Activated CD8-positive, alpha-beta T cell treated with anti-CD3 and anti-CD28 coated beads for 36 hours (primary cell): ENCODE results near the gene C16orf86. TPM values are rescaled to one million over a fixed set of nuclear protein-coding genes. Genes with fewer than 3 reads are reported as not detected.

Experiments
- ATAC-seq: fragments of 200-7000 bp; cut with Tn5 transposase; one replicate; pipeline ENCODE4 v1.10.0; 2021; ENCODE audit warnings: mild to moderate bottlenecking, moderate library complexity
- CTCF ChIA-PET: fragments of 350-600 bp; sonication (Branson Sonifier 250); formaldehyde crosslinking; loops from one replicate; lab custom pipeline; 2021; ENCODE audit warnings: antibody characterized with exemption; lab: Charles Lee
- POLR2A ChIA-PET: fragments of 350-600 bp; sonication (Branson Sonifier 250); formaldehyde crosslinking; loops from one replicate; lab custom pipeline; 2021; ENCODE audit warnings: antibody characterized with exemption; lab: Charles Lee
- DNase-seq: peaks from one replicate; pipeline ENCODE4 v3.0.0-alpha.2; 2020
- H3K27ac Mint-ChIP-seq: one replicate; pipeline ENCODE4 v1.8.0; 2021; ENCODE audit warnings: mild to moderate bottlenecking, mixed read lengths
- H3K27me3 Mint-ChIP-seq: one replicate; pipeline ENCODE4 v1.8.0; 2021; ENCODE audit warnings: mixed read lengths
- H3K36me3 Mint-ChIP-seq: one replicate; pipeline ENCODE4 v1.8.0; 2021; ENCODE audit warnings: low read depth, mixed read lengths
- H3K4me1 Mint-ChIP-seq: one replicate; pipeline ENCODE4 v1.8.0; 2021; ENCODE audit warnings: low read depth, mixed read lengths
- H3K4me3 Mint-ChIP-seq: one replicate; pipeline ENCODE4 v1.8.0; 2021; ENCODE audit warnings: mild to moderate bottlenecking, moderate library complexity, mixed read lengths
- H3K9me3 Mint-ChIP-seq: one replicate; pipeline ENCODE4 v1.8.0; 2021; ENCODE audit warnings: mixed read lengths
- CTCF ChIP-seq: fragments of 200-600 bp; IDR thresholded peaks from one replicate; pipeline ENCODE4 v1.8.0; 2022; ENCODE audit warnings: antibody characterized with exemption, mild to moderate bottlenecking
- intact Hi-C: fragments of 100-400 bp; cut with micrococcal nuclease; formaldehyde crosslinking; loops from one replicate; pipeline ENCODE4 v1.10.0; 2022
- total RNA-seq, 2 experiments: library from RNA; stranded (reverse); gene quantifications; one replicate each; pipeline ENCODE4 v1.2.3, GENCODE V29; 2021

C16orf86 gene
- total RNA-seq, 2 experiments from 2014 or later: 2.8 to 4.7 TPM

GRCh38 chr16:67659675-67660563, 6.7 kb upstream of the C16orf86 start, which contains the start of gene ACD:
Gene ACD (minus strand): TSS chr16:67660260. CDS start chr16:67660220, 40 bp downstream.
- no peaks in the 10 kb centered on the region for H3K9me3 Mint-ChIP-seq
- ATAC-seq: peak; percentile 77
- peaks cover 13% of the 10 kb centered on the region for H3K36me3 Mint-ChIP-seq
- TF ChIP-seq CTCF: no peak
- DNase-seq: peak; percentile 92
- intact Hi-C loops: loop anchor here (10.0 kb wide), 1 partner anchor 275 kb away; the partner anchor contains the start of genes CTRL and PSMB10
- peak within 1 kb of the TSS; percentile 92 for H3K27ac Mint-ChIP-seq
- H3K4me1 Mint-ChIP-seq: peaks cover 15% of the 10 kb centered on the region
- ChIA-PET CTCF (interaction anchor here (0.6 to 14.7 kb wide), 10 partner anchors 8 to 179 kb away, joined by 3 to 154 read pairs (median 8); partner anchors contain the start of genes ATP6V0D1, CARMIL2 and CTCF), POLR2A (interaction anchor here (1.2 to 5.2 kb wide), 5 partner anchors 12 to 178 kb away, joined by 3 to 100 read pairs (median 6); partner anchors contain the start of genes ATP6V0D1, CARMIL2 and CTCF)
- peak within 1 kb of the TSS; percentile 90 for H3K4me3 Mint-ChIP-seq
- no peaks in the 10 kb centered on the region for H3K27me3 Mint-ChIP-seq

- POLR2A ChIA-PET: interaction anchor here (1.2 to 5.2 kb wide), 5 partner anchors 12 to 179 kb away, joined by 3 to 100 read pairs (median 6); partner anchors contain the start of genes ATP6V0D1, CARMIL2 and CTCF
Measured at GRCh38 chr16:67660564-67661028, 6.0 kb upstream of the C16orf86 start, which contains the start of gene PARD6A. Gene PARD6A (plus strand): TSS chr16:67660960. CDS start chr16:67661039, 79 bp downstream.

GRCh38 chr16:67661101-67661761, 5.4 kb upstream of the C16orf86 start:
- ChIA-PET POLR2A (interaction anchor here (0.8 to 5.2 kb wide), 3 partner anchors 13 to 140 kb away, joined by 3 to 100 read pairs (median 5); partner anchors contain the start of genes CARMIL2 and CTCF), CTCF (interaction anchor here (1.4 to 14.7 kb wide), 6 partner anchors 12 to 147 kb away, joined by 5 to 154 read pairs (median 12); partner anchors contain the start of genes CARMIL2 and CTCF)
- no peak for TF ChIP-seq CTCF
- intact Hi-C loops: loop anchor here (10.0 kb wide), 1 partner anchor 274 kb away; the partner anchor contains the start of genes CTRL and PSMB10
- no peaks in the 10 kb centered on the region for H3K27me3 Mint-ChIP-seq
- H3K36me3 Mint-ChIP-seq: peaks cover 6% of the 10 kb centered on the region
- H3K27ac Mint-ChIP-seq: peak overlapping the region; percentile 82
- H3K9me3 Mint-ChIP-seq: no peaks in the 10 kb centered on the region
- peak overlapping the region; percentile 87 for H3K4me3 Mint-ChIP-seq
- peaks cover 22% of the 10 kb centered on the region for H3K4me1 Mint-ChIP-seq
- DNase-seq (peak; percentile 43), ATAC-seq (no peak)

More at GRCh38 chr16:67660564-67661028, 6.0 kb upstream of the C16orf86 start, which contains the start of gene PARD6A:
- no peak for TF ChIP-seq CTCF
- intact Hi-C loops: loop anchor here (10.0 kb wide), 1 partner anchor 274 kb away; the partner anchor contains the start of genes CTRL and PSMB10
- CTCF ChIA-PET: interaction anchor here (0.6 to 14.7 kb wide), 8 partner anchors 12 to 180 kb away, joined by 3 to 154 read pairs (median 8); partner anchors contain the start of genes ATP6V0D1, CARMIL2 and CTCF
- ATAC-seq (peak; percentile 82), DNase-seq (peak; percentile 98)
- Mint-ChIP-seq H3K27ac (peak within 1 kb of the TSS; percentile 92), H3K36me3 (peaks cover 9% of the 10 kb centered on the region), H3K27me3 (no peaks in the 10 kb centered on the region), H3K9me3 (no peaks in the 10 kb centered on the region), H3K4me1 (peaks cover 18% of the 10 kb centered on the region), H3K4me3 (peak within 1 kb of the TSS; percentile 90)

- POLR2A ChIA-PET: interaction anchor here (1.1 to 5.2 kb wide), 5 partner anchors 13 to 141 kb away, joined by 3 to 100 read pairs (median 5); partner anchors contain the start of gene CARMIL2
- no peak overlapping the region for H3K27ac Mint-ChIP-seq
- TF ChIP-seq CTCF: no peak
Measured at GRCh38 chr16:67661886-67662652, 4.5 kb upstream of the C16orf86 start.

More at GRCh38 chr16:67661886-67662652, 4.5 kb upstream of the C16orf86 start:
- no peaks in the 10 kb centered on the region for H3K9me3 Mint-ChIP-seq
- CTCF ChIA-PET: interaction anchor here (0.9 to 14.7 kb wide), 11 partner anchors 10 to 154 kb away, joined by 3 to 154 read pairs (median 5); partner anchors contain the start of genes CARMIL2 and CTCF
- no peak for ATAC-seq
- no peak for DNase-seq
- peaks cover 23% of the 10 kb centered on the region for H3K4me1 Mint-ChIP-seq
- peak overlapping the region; percentile 87 for H3K4me3 Mint-ChIP-seq
- peaks cover 5% of the 10 kb centered on the region for H3K36me3 Mint-ChIP-seq
- H3K27me3 Mint-ChIP-seq: no peaks in the 10 kb centered on the region
- intact Hi-C loops: loop anchor here (10.0 kb wide), 1 partner anchor 273 kb away; the partner anchor contains the start of genes CTRL and PSMB10
